H9 (cell line): ENCODE measurements around the gene TRAP1. TPM values are rescaled to one million over a fixed set of nuclear protein-coding genes. Genes with fewer than 3 reads are reported as not detected.
A peak's percentile ranks its signal among the peaks of the same experiment; 100 is the strongest.

Experiments
- DNase-seq: peaks from one replicate; pipeline ENCODE4 v3.0.0-alpha.2; 2017
- H2AFZ ChIP-seq: one replicate; pipeline ENCODE4 v1.6.1; 2013; ENCODE audit warnings: mild to moderate bottlenecking, low read length, control low read depth, moderate library complexity
- H2AK5ac ChIP-seq: 2 replicates; pipeline ENCODE4 v1.6.1; 2013; ENCODE audit warnings: low read length, control low read depth, mixed read lengths; ENCODE audit not compliant: insufficient read length
- H2BK120ac ChIP-seq: one replicate; pipeline ENCODE4 v1.6.1; 2013; ENCODE audit warnings: low read depth, mild to moderate bottlenecking, low read length, control low read depth, inconsistent platforms; ENCODE audit not compliant: poor library complexity, severe bottlenecking
- H2BK12ac ChIP-seq: 2 replicates; pipeline ENCODE4 v1.6.1; 2013; ENCODE audit warnings: low read length, control low read depth, mixed read lengths, low read depth; ENCODE audit not compliant: insufficient read length
- H2BK15ac ChIP-seq: 2 replicates; pipeline ENCODE4 v1.6.1; 2013; ENCODE audit warnings: low read depth, low read length, control low read depth
- H2BK20ac ChIP-seq: one replicate; pipeline ENCODE4 v1.6.1; 2013; ENCODE audit warnings: low read depth, mild to moderate bottlenecking, low read length, control low read depth, inconsistent platforms; ENCODE audit not compliant: poor library complexity, severe bottlenecking
- H2BK5ac ChIP-seq: 2 replicates; pipeline ENCODE4 v1.6.1; 2013; ENCODE audit warnings: low read length, control low read depth, mixed read lengths; ENCODE audit not compliant: insufficient read length
- H3K14ac ChIP-seq: 2 replicates; pipeline ENCODE4 v1.6.1; 2013; ENCODE audit warnings: low read length, control low read depth; ENCODE audit not compliant: insufficient read depth
- H3K18ac ChIP-seq: 2 replicates; pipeline ENCODE4 v1.6.1; 2013; ENCODE audit warnings: low read depth, mild to moderate bottlenecking, mixed read lengths, low read length, control low read depth; ENCODE audit not compliant: insufficient read length
- H3K23ac ChIP-seq: 2 replicates; pipeline ENCODE4 v1.6.1; 2013; ENCODE audit warnings: low read length, control low read depth, mixed read lengths, low read depth; ENCODE audit not compliant: insufficient read length
- H3K23me2 ChIP-seq: 2 replicates; pipeline ENCODE4 v1.6.1; 2013; ENCODE audit warnings: low read depth, mild to moderate bottlenecking, mixed read lengths, low read length, control low read depth; ENCODE audit not compliant: insufficient read length, poor library complexity, severe bottlenecking
- H3K27ac ChIP-seq: 2 replicates; pipeline ENCODE4 v1.5.1; 2013; ENCODE audit warnings: low read length, control low read depth, mixed read lengths, low read depth; ENCODE audit not compliant: insufficient read length
- H3K27me3 ChIP-seq: 2 replicates; pipeline ENCODE4 v1.6.1; 2013; ENCODE audit warnings: low read length, control low read depth, inconsistent platforms; ENCODE audit not compliant: insufficient read depth
- H3K4ac ChIP-seq: 2 replicates; pipeline ENCODE4 v1.6.1; 2013; ENCODE audit warnings: low read depth, mild to moderate bottlenecking, control low read depth, inconsistent platforms, low read length, moderate library complexity
- H3K4me1 ChIP-seq: 2 replicates; pipeline ENCODE4 v1.6.1; 2013; ENCODE audit warnings: low read length, control low read depth, inconsistent platforms; ENCODE audit not compliant: insufficient read depth
- H3K4me2 ChIP-seq: 2 replicates; pipeline ENCODE4 v1.6.1; 2013; ENCODE audit warnings: low read length, control low read depth, mixed read lengths; ENCODE audit not compliant: insufficient read length, insufficient read depth
- H3K56ac ChIP-seq: 2 replicates; pipeline ENCODE4 v1.6.1; 2013; ENCODE audit warnings: low read depth, mild to moderate bottlenecking, mixed read lengths, low read length, control low read depth; ENCODE audit not compliant: insufficient read length
- H3K79me1 ChIP-seq: 2 replicates; pipeline ENCODE4 v1.6.1; 2013; ENCODE audit warnings: low read depth, mild to moderate bottlenecking, moderate library complexity, low read length, control low read depth, inconsistent platforms; ENCODE audit not compliant: insufficient read depth, poor library complexity, severe bottlenecking
- H3K79me2 ChIP-seq: 2 replicates; pipeline ENCODE4 v1.6.1; 2013; ENCODE audit warnings: low read length, control low read depth, inconsistent platforms; ENCODE audit not compliant: insufficient read depth
- H3K9ac ChIP-seq: 2 replicates; pipeline ENCODE4 v1.6.1; 2013; ENCODE audit warnings: low read length, control low read depth, mixed read lengths; ENCODE audit not compliant: insufficient read length; ENCODE audit errors: extremely low read depth
- H3K9me3 ChIP-seq: one replicate; pipeline ENCODE4 v1.6.1; 2013; ENCODE audit warnings: low read depth, low read length, inconsistent platforms; ENCODE audit not compliant: control insufficient read depth
- H3T11ph ChIP-seq: one replicate; pipeline ENCODE4 v1.6.1; 2013; ENCODE audit warnings: mild to moderate bottlenecking, low read length, control low read depth, inconsistent platforms
- H4K20me1 ChIP-seq: one replicate; pipeline ENCODE4 v1.6.1; 2013; ENCODE audit not compliant: control insufficient read depth, insufficient read length, insufficient read depth
- H4K5ac ChIP-seq: 2 replicates; pipeline ENCODE4 v1.6.1; 2013; ENCODE audit warnings: low read depth, mild to moderate bottlenecking, mixed read lengths, low read length, control low read depth; ENCODE audit not compliant: insufficient read length
- H4K8ac ChIP-seq: replicated peaks from 2 replicates; pipeline ENCODE4 v1.6.1; 2013; ENCODE audit warnings: low read length, control low read depth, mixed read lengths, low read depth; ENCODE audit not compliant: insufficient read length
- H4K91ac ChIP-seq: 2 replicates; pipeline ENCODE4 v1.6.1; 2013; ENCODE audit warnings: low read depth, mild to moderate bottlenecking, moderate library complexity, mixed read lengths, low read length, control low read depth; ENCODE audit not compliant: insufficient read length
- H3K27ac Mint-ChIP-seq, 3 experiments: 2 replicates in 2 of 3; 3 replicates in 1 of 3; pipeline ENCODE4 v1.8.0; 2020 to 2021; ENCODE audit warnings: mixed read lengths in 3 of 3, mild to moderate bottlenecking in 1 of 3, moderate library complexity in 1 of 3
- H3K27me3 Mint-ChIP-seq: 2 replicates; pipeline ENCODE4 v1.8.0; 2021; ENCODE audit warnings: low read depth, mild to moderate bottlenecking, moderate library complexity, mixed read lengths
- H3K36me3 Mint-ChIP-seq, 3 experiments: 2 replicates in 2 of 3; 3 replicates in 1 of 3; pipeline ENCODE4 v1.8.0; 2020 to 2021; ENCODE audit warnings: low read depth in 3 of 3, mixed read lengths in 3 of 3; ENCODE audit not compliant: insufficient read depth in 1 of 3
- H3K4me1 Mint-ChIP-seq, 2 experiments: 2 replicates each; pipeline ENCODE4 v1.8.0; 2020; ENCODE audit warnings: mixed read lengths in 2 of 2
- H3K4me3 Mint-ChIP-seq, 2 experiments: 2 replicates in 1 of 2; 3 replicates in 1 of 2; pipeline ENCODE4 v1.8.0; 2020 to 2021; ENCODE audit warnings: mild to moderate bottlenecking in 2 of 2, mixed read lengths in 2 of 2, moderate library complexity in 1 of 2
- H3K9me3 Mint-ChIP-seq, 2 experiments: 2 replicates in 1 of 2; 3 replicates in 1 of 2; pipeline ENCODE4 v1.8.0; 2020; ENCODE audit warnings: mild to moderate bottlenecking in 2 of 2, mixed read lengths in 2 of 2, moderate library complexity in 1 of 2
- WGBS: extraction: QIAGEN DNeasy Blood & Tissue Kit; methylation state at CpG from one replicate; pipeline ENCODE4 v1.1.7; 2013; ENCODE audit warnings: missing lambda C conversion rate, low lambda C conversion rate, mixed read lengths; ENCODE audit not compliant: insufficient read length; ENCODE audit errors: extremely low coverage; 5-methylcytosine and 5-hydroxymethylcytosine counted together
- total RNA-seq: library from RNA; stranded (reverse); gene quantifications from 2 replicates; pipeline ENCODE4 v1.2.1, GENCODE V29; 2021
- TF ChIP-seq, protein P1 (sequence below): fragments of 200-600 bp; sonication (generic); conservative IDR thresholded peaks from 3 replicates; pipeline ENCODE4 v1.8.0; 2021; ENCODE audit warnings: antibody characterized with exemption, mild to moderate bottlenecking

TRAP1 gene
- total RNA-seq, 1 experiment from 2014 or later: 211 TPM

DNA sequence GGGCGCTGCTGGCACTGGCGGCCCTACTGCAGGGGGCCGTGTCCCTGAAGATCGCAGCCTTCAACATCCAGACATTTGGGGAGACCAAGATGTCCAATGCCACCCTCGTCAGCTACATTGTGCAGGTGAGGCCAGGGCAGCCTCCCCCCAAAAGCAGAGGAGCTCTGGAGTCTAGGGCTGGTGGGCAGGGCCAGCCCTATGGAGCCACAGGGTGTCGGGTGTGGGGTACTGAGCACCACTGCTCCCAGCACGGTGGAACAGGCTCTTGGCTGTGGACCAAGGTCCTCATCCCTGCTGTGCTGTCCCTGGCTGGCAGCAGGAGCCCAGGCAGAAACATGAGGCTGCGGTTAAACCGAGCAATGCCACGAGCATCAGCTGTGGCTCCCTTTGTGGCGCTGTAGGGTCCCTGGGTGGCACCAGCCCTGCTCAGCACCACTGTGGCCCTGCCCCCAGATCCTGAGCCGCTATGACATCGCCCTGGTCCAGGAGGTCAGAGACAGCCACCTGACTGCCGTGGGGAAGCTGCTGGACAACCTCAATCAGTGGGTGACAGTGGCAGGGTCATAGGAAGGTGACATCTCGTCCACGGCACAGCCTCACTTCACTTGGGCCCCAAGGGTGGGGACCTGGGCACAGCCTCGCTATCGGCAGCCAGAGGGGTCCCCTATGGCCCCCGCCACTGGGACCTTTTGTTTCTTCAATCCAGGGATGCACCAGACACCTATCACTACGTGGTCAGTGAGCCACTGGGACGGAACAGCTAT is 61.7 kb downstream of the TRAP1 start:
- peaks cover 20 to 26% of the 10 kb centered on the region in 2 experiments for H3K4me1 Mint-ChIP-seq
- Histone ChIP-seq H4K20me1 (peaks cover 2% of the 10 kb centered on the region), H3T11ph (no peak overlapping the region), H3K23ac (no peak overlapping the region), H3K56ac (no peak overlapping the region), H2BK20ac (no peak overlapping the region), H3K4ac (no peak overlapping the region), H4K91ac (no peak overlapping the region), H2AK5ac (no peak overlapping the region), H2AFZ (no peak overlapping the region), H2BK5ac (no peak overlapping the region), H3K18ac (no peak overlapping the region), H3K9me3 (no peaks in the 10 kb centered on the region), H3K9ac (no peak overlapping the region), H3K4me2 (no peak overlapping the region), H3K27me3 (no peaks in the 10 kb centered on the region), H3K23me2 (no peaks in the 10 kb centered on the region), H3K14ac (no peak overlapping the region; the same call in 1 of the 2 replicates), H3K27ac (no peak overlapping the region), H3K79me2 (no peaks in the 10 kb centered on the region), H4K5ac (no peak overlapping the region), H3K79me1 (no peaks in the 10 kb centered on the region), H2BK120ac (no peak overlapping the region), H3K4me1 (peaks cover 2% of the 10 kb centered on the region; the same call in 1 of the 2 replicates), H2BK15ac (no peak overlapping the region), H2BK12ac (no peak overlapping the region), H4K8ac (no peak overlapping the region)
- WGBS: no CpG with 5 or more reads among the region's 21 CpGs
- H3K36me3 Mint-ChIP-seq: peaks cover 40 to 79% (median 60%) of the 10 kb centered on the region in 3 experiments
- H3K27ac Mint-ChIP-seq: peak overlapping the region in 1 of 3 experiments; percentile 75; a peak in 1 of 7 replicates
- H3K9me3 Mint-ChIP-seq: no peaks in the 10 kb centered on the region
- no peak for DNase-seq
- H3K27me3 Mint-ChIP-seq: no peaks in the 10 kb centered on the region
- no peak overlapping the region for H3K4me3 Mint-ChIP-seq
- TF ChIP-seq, protein P1, sequence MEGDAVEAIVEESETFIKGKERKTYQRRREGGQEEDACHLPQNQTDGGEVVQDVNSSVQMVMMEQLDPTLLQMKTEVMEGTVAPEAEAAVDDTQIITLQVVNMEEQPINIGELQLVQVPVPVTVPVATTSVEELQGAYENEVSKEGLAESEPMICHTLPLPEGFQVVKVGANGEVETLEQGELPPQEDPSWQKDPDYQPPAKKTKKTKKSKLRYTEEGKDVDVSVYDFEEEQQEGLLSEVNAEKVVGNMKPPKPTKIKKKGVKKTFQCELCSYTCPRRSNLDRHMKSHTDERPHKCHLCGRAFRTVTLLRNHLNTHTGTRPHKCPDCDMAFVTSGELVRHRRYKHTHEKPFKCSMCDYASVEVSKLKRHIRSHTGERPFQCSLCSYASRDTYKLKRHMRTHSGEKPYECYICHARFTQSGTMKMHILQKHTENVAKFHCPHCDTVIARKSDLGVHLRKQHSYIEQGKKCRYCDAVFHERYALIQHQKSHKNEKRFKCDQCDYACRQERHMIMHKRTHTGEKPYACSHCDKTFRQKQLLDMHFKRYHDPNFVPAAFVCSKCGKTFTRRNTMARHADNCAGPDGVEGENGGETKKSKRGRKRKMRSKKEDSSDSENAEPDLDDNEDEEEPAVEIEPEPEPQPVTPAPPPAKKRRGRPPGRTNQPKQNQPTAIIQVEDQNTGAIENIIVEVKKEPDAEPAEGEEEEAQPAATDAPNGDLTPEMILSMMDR: no peak
